ENCODE measurements around the gene SLC16A8. TPM values are rescaled to one million over a fixed set of nuclear protein-coding genes. Genes with fewer than 3 reads are reported as not detected.

The SLC16A8 gene
- total and polyA plus RNA-seq, 2 experiments from 2014 or later: 0.52 to 0.66 TPM

DNA sequence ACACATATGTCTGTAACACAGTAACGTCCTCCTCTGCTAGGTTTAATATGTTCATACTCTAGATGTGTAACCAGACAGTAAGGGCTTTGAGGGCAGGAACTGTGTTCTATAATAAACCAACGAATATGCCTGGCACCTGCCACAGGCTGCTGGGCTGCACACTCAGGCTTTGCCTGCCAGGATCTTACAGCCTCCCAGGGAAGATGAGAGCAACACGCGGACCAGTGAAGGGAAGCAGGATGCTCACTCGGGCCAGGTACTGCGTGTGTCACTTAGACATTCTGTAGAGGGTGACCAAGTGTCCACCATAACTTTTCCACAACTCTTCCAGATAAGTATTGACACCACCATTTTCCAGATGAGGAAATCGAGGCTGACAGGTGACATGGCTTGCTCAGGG is 48.2 kb upstream of the SLC16A8 start:
- no peak for TF ChIP-seq EZH2 (IDR thresholded peaks at IDR 0.05; ENCODE audit: low read depth, unreplicated experiment)
- TF ChIP-seq EZH2phosphoT487 (IDR thresholded peaks at IDR 0.05; ENCODE audit: unreplicated experiment): no peak
- no peak for TF ChIP-seq ZNF114 (CRISPR knock-in tag; IDR thresholded peaks at IDR 0.05)
- no peak for TF ChIP-seq REST (IDR thresholded peaks at IDR 0.05; ENCODE audit: unreplicated experiment)
- TF ChIP-seq POLR2AphosphoS5 (IDR thresholded peaks at IDR 0.05; ENCODE audit: low read depth): no peak
- no peak for TF ChIP-seq JUNB (IDR thresholded peaks at IDR 0.05; ENCODE audit: unreplicated experiment)
- TF ChIP-seq STAT1 (IDR thresholded peaks at IDR 0.05; ENCODE audit: unreplicated experiment): no peak
- no peak for TF ChIP-seq CTCF (conservative IDR thresholded peaks at IDR 0.05; ENCODE audit: low read depth in 2 of 2)
- no peak for TF ChIP-seq CREB1 (CRISPR knock-in tag; IDR thresholded peaks at IDR 0.05; ENCODE audit: low read depth)
- TF ChIP-seq, protein P1, sequence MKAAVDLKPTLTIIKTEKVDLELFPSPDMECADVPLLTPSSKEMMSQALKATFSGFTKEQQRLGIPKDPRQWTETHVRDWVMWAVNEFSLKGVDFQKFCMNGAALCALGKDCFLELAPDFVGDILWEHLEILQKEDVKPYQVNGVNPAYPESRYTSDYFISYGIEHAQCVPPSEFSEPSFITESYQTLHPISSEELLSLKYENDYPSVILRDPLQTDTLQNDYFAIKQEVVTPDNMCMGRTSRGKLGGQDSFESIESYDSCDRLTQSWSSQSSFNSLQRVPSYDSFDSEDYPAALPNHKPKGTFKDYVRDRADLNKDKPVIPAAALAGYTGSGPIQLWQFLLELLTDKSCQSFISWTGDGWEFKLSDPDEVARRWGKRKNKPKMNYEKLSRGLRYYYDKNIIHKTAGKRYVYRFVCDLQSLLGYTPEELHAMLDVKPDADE (IDR thresholded peaks at IDR 0.05): no peak
- no peak overlapping the region for H3K27ac Mint-ChIP-seq
- peaks cover 8% of the 10 kb centered on the region for H3K27me3 Mint-ChIP-seq (ENCODE audit: insufficient read depth, low read depth, poor library complexity)

More for the DNA sequence above, 48.2 kb upstream of the SLC16A8 start:
- H4K20me1 ChIP-seq (replicated peaks; ENCODE audit: insufficient read depth): no peaks in the 10 kb centered on the region
- no peaks in the 10 kb centered on the region for H3F3A ChIP-seq (replicated peaks; ENCODE audit: low read depth)
- peaks cover 3% of the 10 kb centered on the region; the same call in 1 of the 3 replicates for H3K36me3 Mint-ChIP-seq (ENCODE audit: low read depth)
- no peak overlapping the region for H3K4me3 Mint-ChIP-seq
- H3K4me2 ChIP-seq: no peak overlapping the region
- no peaks in the 10 kb centered on the region for H3K36me3 ChIP-seq (ENCODE audit: insufficient read depth)
- H3K27ac ChIP-seq (ENCODE audit: low read depth): no peak overlapping the region
- no peak overlapping the region for H2AFZ ChIP-seq
- ATAC-seq (no peak), DNase-seq (ENCODE audit: low spot score) (no peak)
- H3K27me3 ChIP-seq (ENCODE audit: insufficient read depth): no peaks in the 10 kb centered on the region
- no peak overlapping the region for H3K4me3 ChIP-seq
- no peaks in the 10 kb centered on the region for H3K9me3 Mint-ChIP-seq
- no peaks in the 10 kb centered on the region for H3K79me2 ChIP-seq (replicated peaks; ENCODE audit: insufficient read depth)
- no peaks in the 10 kb centered on the region for H3K4me1 ChIP-seq (ENCODE audit: insufficient read depth)
- no peaks in the 10 kb centered on the region; the same call in 2 of the 3 replicates for H3K4me1 Mint-ChIP-seq
- H3K9me2 ChIP-seq (ENCODE audit: insufficient read depth): no peaks in the 10 kb centered on the region
